Frontal cortex (tissue), 4 donors: ENCODE data around the gene ACSF3. TPM values are rescaled to one million over a fixed set of nuclear protein-coding genes. Genes with fewer than 3 reads are reported as not detected.
A peak's percentile ranks its signal among the peaks of the same experiment; 100 is the strongest.
"Not testable (repeated sequence)": the region's sequence is repeated elsewhere in the genome, so short reads cannot be mapped to it uniquely, and the experiment has no call there.

ENCODE experiments used
- DNase-seq, 2 donors: peaks; one replicate each; pipeline ENCODE4 v3.0.0; 2012; ENCODE audit warnings: low spot score in 2 of 2
- FAIRE-seq: peaks from 2 replicates; lab custom pipeline; 2012; peaks lifted over from hg19 to GRCh38; lab: Jason Lieb, UNC
- total RNA-seq: library from RNA; depleted of rRNA; stranded (reverse); fragments of >200 nt; gene quantifications from one replicate; pipeline ENCODE4 v1.2.3, GENCODE V29; 2014
- donor health status: control.
- donor health status: control.
- donor health status: control.

ACSF3 gene
- total RNA-seq, 1 donor from 2014 or later, result 9.0 TPM

- DNase-seq (no peak), FAIRE-seq (no peak)
Measured at GRCh38 chr16:89191901-89192185, 98.2 kb downstream of the ACSF3 start.

- DNase-seq, FAIRE-seq: not testable (repeated sequence)
Measured at GRCh38 chr16:89192186-89192955, 98.7 kb downstream of the ACSF3 start.

GRCh38 chr16:89192956-89193575 is 99.4 kb downstream of the ACSF3 start:
- DNase-seq, result no peak
- no peak for FAIRE-seq

GRCh38 chr16:89193576-89194293 is 100.1 kb downstream of the ACSF3 start:
- FAIRE-seq, result no peak
- DNase-seq, result no peak

- DNase-seq (no peak), FAIRE-seq (no peak)
Measured at GRCh38 chr16:89194340-89195311, 101.0 kb downstream of the ACSF3 start.

- DNase-seq (no peak), FAIRE-seq (no peak)
Measured at GRCh38 chr16:89195521-89196171, 102.0 kb downstream of the ACSF3 start.

GRCh38 chr16:89197033-89197632 is 103.5 kb downstream of the ACSF3 start:
- DNase-seq, result no peak
- no peak for FAIRE-seq

GRCh38 chr16:89197633-89198416 is 104.2 kb downstream of the ACSF3 start:
- DNase-seq (no peak), FAIRE-seq (no peak)

- no peak for FAIRE-seq
- DNase-seq, result no peak
Measured at GRCh38 chr16:89198417-89199240, 105.0 kb downstream of the ACSF3 start.

- FAIRE-seq, result no peak
Measured at GRCh38 chr16:89199241-89200123, 105.8 kb downstream of the ACSF3 start.

GRCh38 chr16:89200124-89200849 is 106.6 kb downstream of the ACSF3 start, which contains the start of gene SLC22A31:
TSS of gene SLC22A31 (minus strand) at chr16:89200537. CDS start at chr16:89200501, 36 bp downstream.
- FAIRE-seq (no peak), DNase-seq (no peak)

More at GRCh38 chr16:89199241-89200123, 105.8 kb downstream of the ACSF3 start:
- DNase-seq, result no peak

GRCh38 chr16:89200850-89201411 is 107.3 kb downstream of the ACSF3 start:
- FAIRE-seq (no peak), DNase-seq (no peak)

- peak; percentile 63 to 80 for DNase-seq
- FAIRE-seq, result no peak
Measured at GRCh38 chr16:89201439-89202377, 108.1 kb downstream of the ACSF3 start.
